Endothelial cell of umbilical vein (primary cell): ENCODE results near the gene SOX13. TPM values are rescaled to one million over a fixed set of nuclear protein-coding genes. Genes with fewer than 3 reads are reported as not detected.
A peak's percentile ranks its signal among the peaks of the same experiment; 100 is the strongest.

Source experiments
- BruUV-seq: library from RNA; stranded (reverse); fragments of 400-500 nt; replicated peaks from 2 replicates; lab custom pipeline; 2021; lab: Mats Ljungman, UMichigan
- CTCF ChIA-PET: fragments of 300-600, 350-600 bp; sonication (Branson Sonifier 250); formaldehyde crosslinking; loops from one replicate; lab custom pipeline; 2021; ENCODE audit warnings: antibody characterized with exemption, inconsistent platforms; lab: Charles Lee
- POLR2A ChIA-PET: fragments of 300-600, 350-600 bp; sonication (Branson Sonifier 250); formaldehyde crosslinking; loops from one replicate; lab custom pipeline; 2021; ENCODE audit warnings: antibody characterized with exemption, inconsistent platforms; lab: Charles Lee
- DNase-seq: peaks from one replicate; pipeline ENCODE4 v3.0.0-alpha.2; 2011; ENCODE audit warnings: low read depth, low spot score
- FAIRE-seq: peaks from 2 replicates; lab custom pipeline; 2011; peaks lifted over from hg19 to GRCh38; lab: Jason Lieb, UNC
- H2AFZ ChIP-seq: 2 replicates; pipeline ENCODE4 v1.6.0; 2012; ENCODE audit warnings: low read depth, low read length, control low read depth, inconsistent platforms
- H3K27ac ChIP-seq: 2 replicates; pipeline ENCODE4 v1.5.1; 2011; ENCODE audit warnings: low read depth, mild to moderate bottlenecking, control low read depth, low read length, moderate library complexity; ENCODE audit not compliant: insufficient read depth
- H3K27me3 ChIP-seq, 2 experiments: 2 replicates each; pipeline versions ENCODE4 v1.6.0 to v1.6.1; 2011; ENCODE audit warnings: low read length in 2 of 2, mixed read lengths in 1 of 2; ENCODE audit not compliant: control insufficient read depth in 2 of 2, insufficient read depth in 2 of 2
- H3K36me3 ChIP-seq, 2 experiments: 2 replicates in 1 of 2; 3 replicates in 1 of 2; pipeline ENCODE4 v1.5.1; 2011; ENCODE audit warnings: low read length in 2 of 2, mild to moderate bottlenecking in 1 of 2, moderate library complexity in 1 of 2; ENCODE audit not compliant: control insufficient read depth in 2 of 2, insufficient read depth in 2 of 2; ENCODE audit errors: extremely low read depth in 1 of 2
- H3K4me1 ChIP-seq: 3 replicates; pipeline ENCODE4 v1.5.1; 2011; ENCODE audit warnings: mild to moderate bottlenecking, low read length; ENCODE audit not compliant: control insufficient read depth, insufficient read depth; ENCODE audit errors: extremely low read depth
- H3K4me2 ChIP-seq: 2 replicates; pipeline ENCODE4 v1.6.1; 2011; ENCODE audit warnings: low read length, control low read depth, mixed read lengths; ENCODE audit not compliant: insufficient read depth
- H3K4me3 ChIP-seq, 3 experiments: fragments of 200-600 bp in 1 of 3; sonication (generic), shearing (Covaris generic) in 1 of 3; replicated peaks in 1 of 3; 2 replicates each; pipeline ENCODE4 v1.5.1; 2011 to 2016; ENCODE audit warnings: control low read depth in 3 of 3, low read length in 3 of 3, mild to moderate bottlenecking in 2 of 3, inconsistent platforms in 1 of 3, low read depth in 1 of 3, moderate library complexity in 1 of 3; ENCODE audit not compliant: insufficient read depth in 1 of 3
- H3K79me2 ChIP-seq: 2 replicates; pipeline ENCODE4 v1.6.0; 2012; ENCODE audit warnings: low read length, inconsistent platforms; ENCODE audit not compliant: control insufficient read depth, insufficient read depth
- H3K9ac ChIP-seq: replicated peaks from 2 replicates; pipeline ENCODE3; 2011; ENCODE audit warnings: low read length, control low read depth; ENCODE audit not compliant: insufficient read depth; ENCODE audit errors: extremely low read depth
- H3K9me1 ChIP-seq: replicated peaks from 3 replicates; pipeline ENCODE4 v1.6.0; 2011; ENCODE audit warnings: mild to moderate bottlenecking, low read length; ENCODE audit not compliant: control insufficient read depth, insufficient read depth; ENCODE audit errors: extremely low read depth
- H3K9me3 ChIP-seq: replicated peaks from 2 replicates; pipeline ENCODE4 v1.5.1; 2012; ENCODE audit warnings: low read length, inconsistent platforms; ENCODE audit not compliant: control insufficient read depth, insufficient read depth
- H4K20me1 ChIP-seq: replicated peaks from 2 replicates; pipeline ENCODE3; 2011; ENCODE audit warnings: mild to moderate bottlenecking, low read length; ENCODE audit not compliant: control insufficient read depth, insufficient read depth; ENCODE audit errors: extremely low read depth
- CTCF ChIP-seq, 2 donors: IDR thresholded peaks; 1 replicate in 1 of 2; 2 replicates in 1 of 2; pipeline ENCODE4 v1.5.1; 2011; ENCODE audit warnings: low read length in 2 of 2, mild to moderate bottlenecking in 2 of 2, moderate library complexity in 2 of 2, control low read depth in 1 of 2, inconsistent platforms in 1 of 2, low read depth in 1 of 2; ENCODE audit not compliant: insufficient read depth in 1 of 2; ENCODE audit errors: extremely low read depth in 1 of 2
- EZH2 ChIP-seq: IDR thresholded peaks from 2 replicates; pipeline ENCODE4 v1.6.1; 2012; ENCODE audit warnings: borderline replicate concordance, low read depth, mild to moderate bottlenecking, moderate library complexity, low read length, inconsistent platforms; ENCODE audit not compliant: severe bottlenecking
- FOS ChIP-seq: IDR thresholded peaks from 2 replicates; pipeline ENCODE4 v1.6.1; 2011; ENCODE audit warnings: mild to moderate bottlenecking, low read length, moderate library complexity, borderline replicate concordance; ENCODE audit not compliant: insufficient read depth
- GATA2 ChIP-seq: IDR thresholded peaks from 2 replicates; pipeline ENCODE4 v1.7.0; 2011; ENCODE audit warnings: low read depth, mild to moderate bottlenecking, moderate library complexity, mixed read lengths, low read length; ENCODE audit not compliant: insufficient read length, insufficient read depth
- JUN ChIP-seq: IDR thresholded peaks from 2 replicates; pipeline ENCODE4 v1.6.1; 2011; ENCODE audit warnings: borderline replicate concordance, low read depth; ENCODE audit not compliant: insufficient read length, insufficient read depth
- MAX ChIP-seq: IDR thresholded peaks from 2 replicates; pipeline ENCODE4 v1.6.1; 2011; ENCODE audit not compliant: insufficient read depth, insufficient read length
- MYC ChIP-seq: IDR thresholded peaks from one replicate; pipeline ENCODE4 v1.6.1; 2011; ENCODE audit warnings: mild to moderate bottlenecking, low read depth, low read length
- POLR2AphosphoS5 ChIP-seq: IDR thresholded peaks from 2 replicates; pipeline ENCODE4 v1.6.1; 2012; ENCODE audit warnings: low read depth, mild to moderate bottlenecking, control low read depth, low read length, moderate library complexity; ENCODE audit not compliant: insufficient read depth
- dilution Hi-C: fragments of 300-500 bp; cut with MboI; formaldehyde crosslinking; loops from one replicate; pipeline ENCODE4 v1.15.0; 2019; ENCODE audit warnings: low sequenced_read_pairs; ENCODE audit not compliant: extremely low pct_ligation_motif_present
- intact Hi-C: fragments of 100-400 bp; cut with micrococcal nuclease; formaldehyde crosslinking; loops from one replicate; pipeline ENCODE4 v1.10.0; 2022
- polyA plus RNA-seq, 4 experiments: library from polyadenylated mRNA; depleted of rRNA in 3 of 4; stranded (reverse) in 3 of 4; unstranded in 1 of 4; fragments of >200 nt; gene quantifications; 2 replicates each; pipeline versions ENCODE4 v1.2.1 to v1.2.3, GENCODE V29; 2011 to 2012; ENCODE audit warnings: missing spikeins in 1 of 4
- total RNA-seq: library from RNA; stranded (reverse); gene quantifications from 2 replicates; pipeline ENCODE4 v1.2.3, GENCODE V29; 2021

Gene SOX13
- total and polyA plus RNA-seq, 2 donors (not counting 3 experiments of a cell fraction or from before 2014, with no cell fraction given): 40.8 to 57.7 TPM

- ChIA-PET CTCF (interaction anchor here (1.1 to 3.8 kb wide), 13 partner anchors 12 to 280 kb away, joined by 3 to 29 read pairs (median 5); partner anchors contain the start of gene SOX13), POLR2A (no interaction called here)
- intact Hi-C loops (loop anchor here (2.0 kb wide), 1 partner anchor 20 kb away; no protein-coding TSS in a partner anchor), dilution Hi-C loops (loop anchor here (25.0 kb wide), 1 partner anchor 186 kb away; no protein-coding TSS in a partner anchor)
- no peaks in the 10 kb centered on the region for H4K20me1 ChIP-seq
- no peaks in the 10 kb centered on the region for H3K79me2 ChIP-seq
- no peaks in the 10 kb centered on the region for H3K9me1 ChIP-seq
- H3K36me3 ChIP-seq: no peaks in the 10 kb centered on the region
- peak; percentile 37 for TF ChIP-seq EZH2
- TF ChIP-seq GATA2: no peak
- no peak for TF ChIP-seq MYC
- TF ChIP-seq MAX: no peak
- TF ChIP-seq POLR2AphosphoS5: no peak
- TF ChIP-seq JUN: no peak
- no peak for TF ChIP-seq FOS
- TF ChIP-seq CTCF (IDR thresholded peaks at IDR 0.05; ENCODE audit: extremely low read depth in 1 of 2, insufficient read depth in 1 of 2, low read depth in 1 of 2, low read length in 2 of 2): no peak
- peak overlapping the region; percentile 69 for H3K9ac ChIP-seq
- TSS peak; percentile 28 for BruUV-seq
- no peak overlapping the region for H3K27ac ChIP-seq
- peak overlapping the region; percentile 39 for H3K4me2 ChIP-seq
- no peaks in the 10 kb centered on the region for H3K9me3 ChIP-seq
- FAIRE-seq: peak; percentile 4
- peak overlapping the region; percentile 81 for H2AFZ ChIP-seq
- no peak for DNase-seq
- H3K27me3 ChIP-seq: no peaks in the 10 kb centered on the region
- peak overlapping the region in 2 of 3 experiments; percentile 53 to 78 for H3K4me3 ChIP-seq
- peaks cover 5% of the 10 kb centered on the region for H3K4me1 ChIP-seq
These were observed 78.0 kb downstream of the SOX13 start for GRCh38 chr1:204150702-204151551.
